Parathyroid adenoma (tissue), 2 donors: ENCODE results near the gene TRPM1.

Experiments used
- H2AFZ ChIP-seq: fragments of 300-600 bp; sonication (generic); one replicate; pipeline ENCODE4 v1.7.0; 2017; ENCODE audit warnings: antibody characterized with exemption, mild to moderate bottlenecking
- H3K27ac ChIP-seq: fragments of 300-600 bp; sonication (generic); one replicate; pipeline ENCODE4 v1.7.0; 2017
- H3K27me3 ChIP-seq: fragments of 300-600 bp; sonication (generic); one replicate; pipeline ENCODE4 v1.7.0; 2017; ENCODE audit warnings: low read length; ENCODE audit not compliant: control insufficient read depth, insufficient read depth
- H3K36me3 ChIP-seq: fragments of 300-600 bp; sonication (generic); one replicate; pipeline ENCODE4 v1.7.0; 2017; ENCODE audit warnings: low read length; ENCODE audit not compliant: control insufficient read depth, insufficient read depth
- H3K4me1 ChIP-seq: fragments of 300-600 bp; sonication (generic); one replicate; pipeline ENCODE4 v1.7.0; 2017; ENCODE audit warnings: control low read depth
- H3K4me2 ChIP-seq: fragments of 300-600 bp; sonication (generic); one replicate; pipeline ENCODE4 v1.7.0; 2017; ENCODE audit warnings: low read length
- H3K4me3 ChIP-seq: fragments of 300-600 bp; sonication (generic); one replicate; pipeline ENCODE4 v1.7.0; 2017; ENCODE audit warnings: low read depth, low read length
- H3K79me2 ChIP-seq: fragments of 300-600 bp; sonication (generic); one replicate; pipeline ENCODE4 v1.7.0; 2017; ENCODE audit warnings: control low read depth
- H3K9ac ChIP-seq: fragments of 300-600 bp; sonication (generic); one replicate; pipeline ENCODE4 v1.7.0; 2017; ENCODE audit warnings: mild to moderate bottlenecking
- H3K9me3 ChIP-seq: fragments of 300-600 bp; sonication (generic); one replicate; pipeline ENCODE4 v1.7.0; 2017; ENCODE audit warnings: low read length; ENCODE audit not compliant: control insufficient read depth
- CTCF ChIP-seq: fragments of 300-600 bp; sonication (generic); IDR thresholded peaks from one replicate; pipeline ENCODE4 v1.7.0; 2017; ENCODE audit warnings: antibody characterized with exemption, mild to moderate bottlenecking
- donor health status: primary hyperparathyroidism.

TRPM1 gene

DNA sequence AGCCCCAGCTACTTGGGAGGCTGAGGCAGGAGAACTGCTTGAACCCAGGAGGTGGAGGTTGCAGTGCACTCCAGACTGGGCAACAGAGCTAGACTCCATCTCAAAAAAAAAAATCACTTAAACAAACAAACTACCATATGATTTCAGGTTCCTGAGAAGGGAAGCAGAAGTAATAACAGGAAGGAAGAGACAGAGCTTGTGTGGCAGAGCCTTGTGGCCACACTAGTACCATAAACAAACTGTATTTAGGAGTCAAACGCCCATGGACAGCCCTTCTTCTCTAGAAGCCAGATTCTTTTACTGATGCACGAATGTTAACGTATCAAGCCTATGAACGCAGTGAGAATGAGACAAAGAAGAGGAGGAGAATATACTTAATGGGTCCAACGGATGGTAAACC lies 122.1 kb downstream of the TRPM1 start:
- H2AFZ ChIP-seq: no peak overlapping the region
- H3K4me3 ChIP-seq: no peak overlapping the region
- H3K4me2 ChIP-seq: no peak overlapping the region
- H3K9ac ChIP-seq: no peak overlapping the region
- no peaks in the 10 kb centered on the region for H3K9me3 ChIP-seq
- no peak for TF ChIP-seq CTCF
- H3K36me3 ChIP-seq: no peaks in the 10 kb centered on the region
- H3K27ac ChIP-seq: no peak overlapping the region
- no peaks in the 10 kb centered on the region for H3K4me1 ChIP-seq
- H3K79me2 ChIP-seq: peaks cover 13% of the 10 kb centered on the region
- H3K27me3 ChIP-seq: no peaks in the 10 kb centered on the region

DNA sequence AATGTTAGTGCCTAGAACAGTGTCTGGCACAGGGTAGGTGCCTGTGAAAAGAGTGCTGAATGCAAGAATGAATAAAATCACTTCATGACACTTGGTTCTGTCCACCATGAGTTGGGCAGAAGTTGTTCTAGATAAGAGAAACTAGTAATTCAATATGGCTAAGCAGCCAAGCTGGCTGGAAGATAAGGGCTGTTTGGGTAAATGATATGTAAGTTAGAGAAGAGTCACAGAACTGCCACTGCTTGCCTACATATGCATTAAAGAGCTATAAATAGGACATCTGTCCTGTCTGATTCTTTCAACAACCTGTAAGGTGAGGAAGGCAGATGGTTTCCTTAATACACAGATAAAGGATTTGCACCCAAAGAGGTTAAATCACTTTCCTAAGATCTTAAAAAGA lies 123.2 kb downstream of the TRPM1 start:
- TF ChIP-seq CTCF: no peak
- H3K9ac ChIP-seq: no peak overlapping the region
- no peak overlapping the region for H3K4me2 ChIP-seq
- H3K79me2 ChIP-seq: peaks cover 13% of the 10 kb centered on the region
- H3K27me3 ChIP-seq: no peaks in the 10 kb centered on the region
- no peaks in the 10 kb centered on the region for H3K9me3 ChIP-seq
- H2AFZ ChIP-seq: no peak overlapping the region
- H3K36me3 ChIP-seq: no peaks in the 10 kb centered on the region
- no peak overlapping the region for H3K27ac ChIP-seq
- no peak overlapping the region for H3K4me3 ChIP-seq
- H3K4me1 ChIP-seq: no peaks in the 10 kb centered on the region

- TF ChIP-seq CTCF: no peak
- H3K9me3 ChIP-seq: no peaks in the 10 kb centered on the region
- H3K79me2 ChIP-seq: peaks cover under 1% of the 10 kb centered on the region
- no peaks in the 10 kb centered on the region for H3K36me3 ChIP-seq
- no peak overlapping the region for H3K9ac ChIP-seq
- no peak overlapping the region for H3K4me3 ChIP-seq
- H3K27ac ChIP-seq: no peak overlapping the region
- H3K4me1 ChIP-seq: no peaks in the 10 kb centered on the region
- no peaks in the 10 kb centered on the region for H3K27me3 ChIP-seq
- H3K4me2 ChIP-seq: no peak overlapping the region
- no peak overlapping the region for H2AFZ ChIP-seq
Measured at GRCh38 chr15:30974112-30974511, 127.4 kb downstream of the TRPM1 start.

- Histone ChIP-seq H3K4me1 (no peaks in the 10 kb centered on the region), H3K9me3 (no peaks in the 10 kb centered on the region), H3K27ac (no peak overlapping the region), H3K36me3 (no peaks in the 10 kb centered on the region), H3K4me3 (no peak overlapping the region), H2AFZ (no peak overlapping the region), H3K27me3 (no peaks in the 10 kb centered on the region), H3K79me2 (no peaks in the 10 kb centered on the region), H3K9ac (no peak overlapping the region), H3K4me2 (no peak overlapping the region)
- no peak for TF ChIP-seq CTCF
Measured at GRCh38 chr15:30973379-30973778, 128.1 kb downstream of the TRPM1 start.

GRCh38 chr15:30969724-30970123 lies 131.8 kb downstream of the TRPM1 start:
- H2AFZ ChIP-seq: no peak overlapping the region
- H3K27me3 ChIP-seq: no peaks in the 10 kb centered on the region
- H3K36me3 ChIP-seq: no peaks in the 10 kb centered on the region
- no peaks in the 10 kb centered on the region for H3K4me1 ChIP-seq
- H3K4me3 ChIP-seq: no peak overlapping the region
- H3K9me3 ChIP-seq: no peaks in the 10 kb centered on the region
- no peak for TF ChIP-seq CTCF
- H3K27ac ChIP-seq: no peak overlapping the region
- H3K79me2 ChIP-seq: no peaks in the 10 kb centered on the region
- H3K9ac ChIP-seq: no peak overlapping the region
- H3K4me2 ChIP-seq: no peak overlapping the region
